ENCODE data around the gene S100A10. TPM values are rescaled to one million over a fixed set of nuclear protein-coding genes. Genes with fewer than 3 reads are reported as not detected.

The S100A10 gene
- total RNA-seq, 4 donors from 2014 or later: 82.5 to 214 (median 105) TPM

- Histone ChIP-seq H3K4me1 (no peaks in the 10 kb centered on the region), H3K36me3 (no peaks in the 10 kb centered on the region), H3K27ac (replicated peaks in 1 of 4) (no peak overlapping the region), H3K9me3 (no peaks in the 10 kb centered on the region), H3K27me3 (no peaks in the 10 kb centered on the region), H3K4me3 (no peak overlapping the region)
- DNase-seq (ENCODE audit: extremely low spot score): no peak
- WGBS: 91% methylated on average over 1 of the region's 1 CpG
- no peak for TF ChIP-seq EP300 (IDR thresholded peaks at IDR 0.05)
- TF ChIP-seq POLR2A (IDR thresholded peaks at IDR 0.05; ENCODE audit: low read depth): no peak
- TF ChIP-seq POLR2AphosphoS5 (IDR thresholded peaks at IDR 0.05): no peak
- intact Hi-C loops (cut with DNase I): no loop called here
Observed at GRCh38 chr1:152014943-152015342, 21.3 kb upstream of the S100A10 start.

GRCh38 chr1:152013664-152014237, 20.1 kb upstream of the S100A10 start:
- Histone ChIP-seq H3K9me3 (no peaks in the 10 kb centered on the region), H3K27me3 (peaks cover 0 to 3% (median 0%) of the 10 kb centered on the region in 4 donors), H3K36me3 (no peaks in the 10 kb centered on the region), H3K4me3 (no peak overlapping the region), H3K27ac (replicated peaks in 1 of 4) (no peak overlapping the region), H3K4me1 (no peaks in the 10 kb centered on the region)
- 10% methylated on average over 3 of the region's 3 CpGs for WGBS
- intact Hi-C loops (cut with DNase I): no loop called here
- TF ChIP-seq EP300 (IDR thresholded peaks at IDR 0.05) (no peak), CTCF (IDR thresholded peaks at IDR 0.05) (peak in 1 of 3 experiments; percentile 47), POLR2AphosphoS5 (IDR thresholded peaks at IDR 0.05) (no peak)
- DNase-seq (ENCODE audit: extremely low spot score): no peak

GRCh38 chr1:152009691-152010090, 16.0 kb upstream of the S100A10 start:
- Histone ChIP-seq H3K4me3 (no peak overlapping the region), H3K36me3 (no peaks in the 10 kb centered on the region), H3K27me3 (peaks cover 0 to 12% (median 0%) of the 10 kb centered on the region in 4 donors), H3K9me3 (no peaks in the 10 kb centered on the region), H3K27ac (replicated peaks in 1 of 4) (no peak overlapping the region), H3K4me1 (no peaks in the 10 kb centered on the region)
- intact Hi-C loops (cut with DNase I): no loop called here
- TF ChIP-seq EP300 (IDR thresholded peaks at IDR 0.05): no peak
- no peak for TF ChIP-seq POLR2A (IDR thresholded peaks at IDR 0.05; ENCODE audit: low read depth)
- no peak for TF ChIP-seq POLR2AphosphoS5 (IDR thresholded peaks at IDR 0.05)
- no peak for TF ChIP-seq CTCF (IDR thresholded peaks at IDR 0.05)
- no peak for DNase-seq (ENCODE audit: extremely low spot score)
- 83% methylated on average over 1 of the region's 1 CpG for WGBS

GRCh38 chr1:152007047-152007446, 13.4 kb upstream of the S100A10 start:
- Histone ChIP-seq H3K9me3 (no peaks in the 10 kb centered on the region), H3K27ac (replicated peaks in 1 of 4) (no peak overlapping the region), H3K4me3 (no peak overlapping the region), H3K36me3 (no peaks in the 10 kb centered on the region), H3K4me1 (peaks cover 0 to 1% (median under 1%) of the 10 kb centered on the region in 4 donors), H3K27me3 (peaks cover 0 to 12% (median 0%) of the 10 kb centered on the region in 4 donors)
- 54% methylated on average over 2 of the region's 2 CpGs for WGBS
- TF ChIP-seq EP300 (IDR thresholded peaks at IDR 0.05): no peak
- TF ChIP-seq POLR2AphosphoS5 (IDR thresholded peaks at IDR 0.05): no peak
- TF ChIP-seq POLR2A (IDR thresholded peaks at IDR 0.05; ENCODE audit: low read depth): no peak
- no peak for TF ChIP-seq CTCF (IDR thresholded peaks at IDR 0.05)
- intact Hi-C loops (cut with DNase I): no loop called here
- DNase-seq (ENCODE audit: extremely low spot score): no peak

GRCh38 chr1:152005360-152005912, 11.8 kb upstream of the S100A10 start:
- Histone ChIP-seq H3K36me3 (no peaks in the 10 kb centered on the region), H3K4me1 (peaks cover 4 to 15% (median 11%) of the 10 kb centered on the region in 4 donors), H3K4me3 (no peak overlapping the region), H3K27ac (replicated peaks in 1 of 4) (no peak overlapping the region), H3K9me3 (no peaks in the 10 kb centered on the region), H3K27me3 (peaks cover 0 to 12% (median 0%) of the 10 kb centered on the region in 4 donors)
- intact Hi-C loops (cut with DNase I): no loop called here
- 69% methylated on average over 4 of the region's 4 CpGs for WGBS
- TF ChIP-seq EP300 (IDR thresholded peaks at IDR 0.05) (no peak), POLR2AphosphoS5 (IDR thresholded peaks at IDR 0.05) (no peak), POLR2A (IDR thresholded peaks at IDR 0.05; ENCODE audit: low read depth) (no peak), CTCF (IDR thresholded peaks at IDR 0.05) (no peak)
- no peak for DNase-seq (ENCODE audit: extremely low spot score)
